GM12865 (cell line): ENCODE results near the gene P2RY8.

Source experiments
- DNase-seq: peaks from one replicate; pipeline ENCODE4 v3.0.0; 2010; ENCODE audit warnings: low read depth
- H3K4me3 ChIP-seq: 2 replicates; pipeline ENCODE4 v1.5.1; 2011; ENCODE audit warnings: mild to moderate bottlenecking, low read depth, low read length, control low read depth
- TF ChIP-seq, protein P1 (sequence below): IDR thresholded peaks from 2 replicates; pipeline ENCODE4 v1.5.1; 2011; ENCODE audit warnings: low read length, control low read depth, low read depth, inconsistent platforms; ENCODE audit not compliant: insufficient read depth; ENCODE audit errors: missing control alignments

P2RY8 gene

DNA sequence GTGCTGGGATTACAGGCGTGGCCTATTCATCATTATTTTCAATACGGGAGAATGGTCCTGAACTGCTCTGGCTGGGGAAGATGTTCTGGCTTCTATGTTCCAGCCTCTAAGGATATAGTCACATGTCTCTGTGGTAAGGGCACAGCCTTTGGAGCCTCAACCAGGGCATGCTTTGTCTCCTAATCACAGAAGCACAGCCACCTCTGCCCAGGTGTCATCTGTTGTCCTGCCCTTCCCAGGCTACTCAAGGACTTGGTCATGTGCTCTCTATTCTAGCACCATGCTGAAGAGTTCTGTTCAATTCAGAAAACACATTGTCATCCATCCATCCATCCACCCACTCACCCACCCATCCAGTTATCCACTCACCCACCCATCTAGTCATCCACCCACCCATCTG lies 113.8 kb downstream of the P2RY8 start:
- TF ChIP-seq, protein P1, sequence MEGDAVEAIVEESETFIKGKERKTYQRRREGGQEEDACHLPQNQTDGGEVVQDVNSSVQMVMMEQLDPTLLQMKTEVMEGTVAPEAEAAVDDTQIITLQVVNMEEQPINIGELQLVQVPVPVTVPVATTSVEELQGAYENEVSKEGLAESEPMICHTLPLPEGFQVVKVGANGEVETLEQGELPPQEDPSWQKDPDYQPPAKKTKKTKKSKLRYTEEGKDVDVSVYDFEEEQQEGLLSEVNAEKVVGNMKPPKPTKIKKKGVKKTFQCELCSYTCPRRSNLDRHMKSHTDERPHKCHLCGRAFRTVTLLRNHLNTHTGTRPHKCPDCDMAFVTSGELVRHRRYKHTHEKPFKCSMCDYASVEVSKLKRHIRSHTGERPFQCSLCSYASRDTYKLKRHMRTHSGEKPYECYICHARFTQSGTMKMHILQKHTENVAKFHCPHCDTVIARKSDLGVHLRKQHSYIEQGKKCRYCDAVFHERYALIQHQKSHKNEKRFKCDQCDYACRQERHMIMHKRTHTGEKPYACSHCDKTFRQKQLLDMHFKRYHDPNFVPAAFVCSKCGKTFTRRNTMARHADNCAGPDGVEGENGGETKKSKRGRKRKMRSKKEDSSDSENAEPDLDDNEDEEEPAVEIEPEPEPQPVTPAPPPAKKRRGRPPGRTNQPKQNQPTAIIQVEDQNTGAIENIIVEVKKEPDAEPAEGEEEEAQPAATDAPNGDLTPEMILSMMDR, result no peak
- H3K4me3 ChIP-seq, result no peak overlapping the region
- no peak for DNase-seq

DNA sequence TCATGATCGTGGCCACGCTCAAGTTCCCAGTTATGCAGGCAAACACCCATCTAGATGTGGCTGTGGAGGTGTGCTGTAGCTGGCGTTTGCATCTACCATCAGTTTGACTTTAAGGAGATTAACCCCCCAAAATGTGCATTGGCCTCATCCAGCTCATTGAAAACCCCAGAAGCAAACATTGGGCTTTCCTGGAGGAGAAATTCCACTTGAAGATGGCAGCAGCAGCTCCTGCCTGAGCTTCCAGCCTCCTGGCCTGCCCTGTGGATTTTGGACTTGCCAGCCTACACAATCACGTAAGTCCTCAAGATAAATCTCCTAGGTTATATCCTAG lies 114.9 kb downstream of the P2RY8 start:
- H3K4me3 ChIP-seq, result no peak overlapping the region
- DNase-seq, result no peak
- TF ChIP-seq, protein P1, result no peak

DNA sequence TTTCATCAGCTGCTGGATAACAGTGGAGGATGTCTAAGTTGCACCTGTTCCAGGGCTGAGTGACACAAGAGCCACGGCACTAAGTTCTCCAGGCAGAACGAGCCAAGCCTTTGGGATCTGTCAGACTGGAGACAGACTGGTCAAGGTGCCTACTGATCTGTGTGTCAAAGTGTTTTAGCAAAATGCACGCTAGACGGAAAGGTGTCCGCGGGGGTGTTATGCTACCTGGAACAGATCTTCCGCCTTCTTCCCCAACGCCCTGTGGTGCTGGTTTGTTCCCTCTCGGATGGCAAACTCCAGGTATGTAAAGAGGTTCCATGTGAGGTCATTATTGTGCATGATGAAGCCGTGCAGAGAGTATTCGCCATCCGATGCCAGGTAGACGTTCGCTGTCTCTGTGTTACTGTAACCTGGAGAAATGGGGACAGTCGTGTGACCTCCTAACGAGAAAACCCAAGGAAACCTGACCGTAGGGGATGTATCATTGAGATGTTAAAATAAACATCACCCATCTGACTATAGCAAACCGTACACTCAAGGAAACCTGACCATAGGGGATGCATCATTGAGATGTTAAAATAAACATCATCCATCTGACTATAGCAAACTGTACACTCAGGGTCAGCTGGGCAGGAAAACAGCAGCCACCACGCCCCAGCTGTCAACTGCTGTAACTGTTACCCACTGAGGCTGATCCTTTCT lies 115.4 kb downstream of the P2RY8 start:
- TF ChIP-seq, protein P1, result no peak
- no peak overlapping the region for H3K4me3 ChIP-seq
- no peak for DNase-seq

DNA sequence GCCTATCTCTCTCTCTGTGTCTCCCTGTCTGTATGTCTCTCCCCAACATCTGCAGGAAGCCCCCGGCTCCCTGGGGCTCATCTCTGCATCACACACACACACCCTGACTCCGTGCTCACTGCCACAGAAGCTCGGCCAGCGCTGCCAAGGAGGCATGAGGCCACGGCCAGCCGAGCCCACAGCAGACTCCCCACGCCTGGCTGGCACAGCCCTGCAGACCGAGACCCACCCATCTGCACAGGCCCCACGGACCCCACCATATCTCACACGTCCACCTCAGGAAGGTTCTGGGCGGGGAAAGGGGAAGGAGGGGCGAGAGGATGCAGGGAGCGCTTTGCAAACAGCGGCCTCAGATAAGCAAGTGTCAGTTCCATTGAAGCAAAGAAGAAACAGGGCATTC lies 116.6 kb downstream of the P2RY8 start:
- TF ChIP-seq, protein P1, result no peak
- H3K4me3 ChIP-seq, result no peak overlapping the region
- DNase-seq, result no peak

DNA sequence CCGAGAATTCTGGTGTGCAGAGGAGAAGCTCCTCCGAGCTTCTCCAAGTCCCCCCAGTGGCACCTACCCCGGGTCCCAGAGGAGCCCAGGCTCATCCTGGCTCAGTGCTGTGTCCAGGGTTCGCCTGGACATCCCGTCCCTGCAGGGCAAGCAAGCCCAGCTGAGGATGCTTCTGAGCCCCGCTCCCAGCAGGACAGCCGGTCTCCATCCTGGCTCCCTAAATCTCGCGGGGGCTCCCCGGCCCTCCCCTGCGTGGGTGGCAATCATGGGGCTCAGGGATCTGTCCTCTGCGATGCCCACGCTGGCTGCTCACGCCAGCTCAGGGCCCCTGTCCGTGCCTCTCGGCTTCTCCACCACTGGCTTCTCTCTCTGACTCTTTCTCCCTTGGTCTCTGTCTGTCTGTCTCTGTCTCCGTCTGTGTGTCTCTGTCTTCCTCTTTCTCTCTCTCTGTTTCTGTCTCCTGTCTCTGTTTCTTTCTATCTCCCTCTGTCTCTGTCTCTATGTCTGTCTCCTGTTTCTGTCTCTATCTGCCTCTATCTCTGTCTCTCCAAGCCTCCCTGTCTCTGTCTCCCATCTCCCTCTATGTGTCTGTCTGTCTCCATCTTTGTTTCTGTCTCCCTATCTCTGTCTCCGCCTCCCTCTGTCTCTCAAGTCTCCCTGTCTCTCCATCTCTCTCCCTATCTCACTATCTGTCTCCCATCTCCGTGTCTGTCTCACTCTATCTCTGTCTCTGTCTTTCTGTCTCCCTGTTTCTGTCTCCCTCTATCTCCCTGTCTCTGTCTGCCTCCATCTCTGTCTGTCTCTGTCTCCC lies 117.2 kb downstream of the P2RY8 start:
- no peak overlapping the region for H3K4me3 ChIP-seq
- DNase-seq, result no peak

DNA sequence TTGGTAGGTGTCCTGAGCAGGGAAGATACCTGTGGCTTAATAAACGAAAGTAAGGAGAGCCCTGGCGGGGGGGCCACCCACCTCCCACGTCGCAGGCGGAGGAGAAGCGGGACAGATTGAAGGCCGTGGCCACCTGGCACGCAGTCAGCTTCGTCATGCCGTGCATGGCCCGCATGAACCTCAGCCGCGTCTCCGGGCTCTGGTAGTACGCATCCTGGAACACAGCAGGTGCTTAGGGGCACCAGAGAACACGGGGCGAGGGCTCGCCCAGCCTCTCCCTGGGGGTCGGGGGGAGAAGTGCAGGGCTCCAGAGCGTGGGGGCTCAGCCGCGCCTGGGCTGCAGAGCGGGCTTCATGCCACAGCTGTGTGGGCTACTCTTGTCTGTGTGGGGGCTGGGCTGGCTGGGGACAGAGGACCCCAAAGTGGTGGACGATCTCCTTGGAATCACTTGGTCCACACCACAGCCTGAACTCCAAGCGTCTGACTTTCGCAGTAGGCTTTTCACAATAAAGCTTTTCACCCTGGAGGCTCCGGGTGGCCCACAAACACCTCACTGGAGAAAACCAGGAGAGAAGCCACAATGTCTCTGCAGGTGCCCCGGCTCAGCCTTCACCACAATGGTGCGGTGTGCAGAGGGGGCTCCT lies 118.0 kb downstream of the P2RY8 start:
- H3K4me3 ChIP-seq, result no peak overlapping the region
- no peak for DNase-seq
- TF ChIP-seq, protein P1, result no peak

More for the DNA sequence above, 117.2 kb downstream of the P2RY8 start:
- TF ChIP-seq, protein P1, result no peak
